ENCODE results near the gene ZNF439. TPM values are rescaled to one million over a fixed set of nuclear protein-coding genes. Genes with fewer than 3 reads are reported as not detected.

Gene ZNF439
- total RNA-seq (2022; extraction: Qiagen RNA extraction): not detected in 5 replicates

DNA sequence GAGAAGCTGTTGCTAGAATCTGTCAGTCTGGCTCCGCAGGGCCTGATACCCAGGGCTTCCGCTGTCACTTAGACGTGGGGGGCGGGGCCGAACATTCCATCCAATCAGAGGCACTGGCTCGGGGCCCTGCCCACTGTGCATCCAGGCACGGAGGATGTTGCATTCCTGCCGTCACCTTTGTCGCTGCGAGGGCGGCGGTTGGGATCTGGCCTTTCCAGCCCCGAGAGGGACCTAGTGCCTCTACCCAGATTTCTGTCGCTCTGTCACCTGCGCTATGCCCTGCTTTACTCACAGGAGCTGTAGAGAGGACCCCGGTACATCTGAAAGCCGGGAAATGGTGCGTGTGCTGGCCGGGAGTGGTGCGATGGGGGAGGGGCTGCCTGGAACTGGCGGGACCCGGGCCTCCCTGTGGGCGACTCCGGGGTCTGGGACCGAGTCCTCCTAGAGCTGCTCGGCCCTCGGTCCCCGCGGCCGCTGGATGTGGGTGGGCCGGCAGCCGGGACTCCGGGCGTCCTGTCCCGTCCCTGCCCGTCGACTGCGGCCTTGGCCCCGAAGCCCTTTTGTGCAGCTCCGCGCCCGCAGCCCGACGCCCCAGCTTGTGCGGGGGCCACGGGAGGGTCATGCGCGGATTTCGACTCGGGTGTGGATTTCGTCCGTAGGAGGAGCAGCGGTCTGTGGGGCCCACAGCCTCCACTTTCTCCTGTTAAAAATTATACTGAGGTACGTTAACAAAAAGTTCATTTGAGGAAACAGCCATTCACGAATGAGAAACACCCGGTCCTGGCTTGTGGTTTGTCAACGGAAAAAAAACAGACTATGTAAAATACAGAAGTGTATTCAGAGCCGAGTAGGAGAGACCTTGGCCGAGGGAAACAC is at the start of gene ZNF439:
Gene ZNF439, plus strand, starts transcription at position 133 of the 876 bp plus-strand sequence. Its CDS starts 142 bp downstream, at position 275.

DNA sequence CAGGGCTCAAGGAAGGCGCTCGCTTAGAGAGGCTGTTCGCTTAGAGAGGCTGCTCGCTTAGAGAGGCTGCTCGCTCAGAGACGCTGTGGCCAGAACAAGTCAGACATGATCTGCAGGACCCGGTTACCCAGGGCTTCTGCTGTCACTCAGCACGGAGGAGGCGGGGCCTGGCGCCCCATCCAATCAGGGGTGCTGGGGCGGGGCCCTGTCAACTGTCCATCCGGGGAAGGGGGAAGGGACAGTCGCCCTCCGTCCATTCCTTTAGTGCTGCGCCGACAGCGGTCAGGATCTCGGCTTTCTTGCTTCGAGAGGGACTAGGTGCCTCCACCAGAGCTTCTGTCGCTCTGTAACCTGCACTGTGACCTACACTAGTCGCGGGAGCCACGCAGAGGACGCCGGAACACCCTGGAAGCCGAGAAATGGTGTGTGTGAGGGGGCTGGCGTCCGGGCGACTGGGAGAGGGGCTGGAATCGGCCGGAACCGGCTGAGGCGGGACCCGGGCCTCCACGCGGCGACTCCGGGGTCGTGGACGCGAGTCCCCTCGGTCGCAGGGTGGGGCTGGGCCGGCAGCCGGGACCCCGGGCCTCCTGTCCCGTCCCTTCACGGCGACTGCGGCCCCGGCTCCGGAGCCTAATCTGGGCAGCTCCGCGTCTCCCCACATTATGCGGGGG is 34.4 kb upstream of the ZNF439 start, which contains the start of gene ZNF440:
Gene ZNF440, plus strand, starts transcription at position 245 of the 671 bp plus-strand sequence. Its CDS starts 175 bp downstream, at position 420.

DNA sequence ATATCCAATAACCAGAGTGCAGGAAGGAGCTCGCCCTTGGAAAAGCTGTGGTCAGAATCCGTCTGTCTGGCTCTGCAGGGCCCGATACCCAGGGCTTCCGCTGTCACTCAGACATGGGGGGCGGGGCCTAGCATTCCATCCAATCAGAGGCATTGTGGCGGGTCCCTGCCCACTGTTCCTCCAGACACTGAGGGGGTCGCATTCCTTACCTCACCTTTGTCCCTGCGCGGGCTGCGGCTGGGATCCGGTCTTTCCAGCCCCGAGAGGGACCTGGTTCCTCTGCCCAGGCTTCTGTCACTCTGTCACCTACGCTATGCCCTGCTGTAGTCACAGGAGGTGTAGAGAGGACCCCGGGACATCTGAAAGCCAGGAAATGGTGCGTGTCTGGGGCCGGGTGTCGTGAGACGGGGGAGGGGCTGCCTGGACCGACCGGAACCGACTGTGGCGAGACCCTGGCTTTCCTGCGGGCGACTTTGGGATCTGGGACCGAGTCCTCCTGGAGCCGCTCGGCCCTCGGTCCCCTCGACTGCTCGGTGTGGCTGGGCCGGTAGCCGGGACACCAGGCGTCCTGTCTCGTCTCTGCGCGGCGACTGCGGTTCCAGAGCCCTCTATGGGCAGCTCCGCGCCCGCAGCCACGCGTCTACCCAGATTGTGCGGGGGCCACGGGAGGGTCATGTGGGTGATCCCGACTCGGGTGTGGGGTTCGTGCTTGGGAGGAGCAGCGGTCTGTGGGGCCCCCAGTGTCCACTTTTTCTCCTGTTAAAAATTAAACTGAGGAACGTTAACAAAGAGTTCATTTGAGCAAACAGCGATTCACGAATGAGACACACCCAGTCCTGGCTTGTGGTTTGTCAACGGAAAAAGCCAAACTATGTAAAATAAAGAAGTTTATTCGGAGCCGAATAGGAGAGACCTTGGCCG is 39.3 kb downstream of the ZNF439 start, which contains the start of gene ZNF69:
Gene ZNF69, plus strand, starts transcription at position 172 of the 921 bp plus-strand sequence. Its CDS starts 142 bp downstream, at position 314.

Other genes starting within 250 kb of the ZNF439 start
- gene ZNF823, start 109.8 kb upstream of the ZNF439 start, total RNA-seq (2022; extraction: Qiagen RNA extraction): 1.5 to 3.6 TPM (median 2.9 TPM) in 5 replicates
- not detected in 5 replicates for gene ZNF441, start 81.7 kb upstream of the ZNF439 start, total RNA-seq (2022; extraction: Qiagen RNA extraction)
- not detected in 5 replicates for gene ZNF491, start 50.2 kb upstream of the ZNF439 start, total RNA-seq (2022; extraction: Qiagen RNA extraction)
- 0.02 TPM in 1 of 5 replicates, not detected in the others for gene ZNF440, start 34.5 kb upstream of the ZNF439 start, total RNA-seq (2022; extraction: Qiagen RNA extraction)
- not detected in 5 replicates for gene ZNF69, start 39.1 kb downstream of the ZNF439 start, total RNA-seq (2022; extraction: Qiagen RNA extraction)
- 0.19 to 0.30 TPM (median 0.27 TPM) in 5 replicates for gene ZNF700, start 76.4 kb downstream of the ZNF439 start, total RNA-seq (2022; extraction: Qiagen RNA extraction)
- gene ZNF763, start 116.3 kb downstream of the ZNF439 start, total RNA-seq (2022; extraction: Qiagen RNA extraction): not detected in 5 replicates
- gene ZNF433, start 187.0 kb downstream of the ZNF439 start, total RNA-seq (2022; extraction: Qiagen RNA extraction): not detected in 5 replicates
- not detected in 5 replicates for gene ZNF878, start 204.2 kb downstream of the ZNF439 start, total RNA-seq (2022; extraction: Qiagen RNA extraction)
- gene ZNF844, start 216.0 kb downstream of the ZNF439 start, total RNA-seq (2022; extraction: Qiagen RNA extraction): not detected in 5 replicates